CD4-positive, alpha-beta memory T cell (primary cell): ENCODE data around the gene RSPO4. TPM values are rescaled to one million over a fixed set of nuclear protein-coding genes. Genes with fewer than 3 reads are reported as not detected.
"Not testable (repeated sequence)": the region's sequence is repeated elsewhere in the genome, so short reads cannot be mapped to it uniquely, and the experiment has no call there.

ENCODE experiments used
- CTCF ChIA-PET: fragments of 350-600 bp; sonication (Branson Sonifier 250); formaldehyde crosslinking; loops from one replicate; lab custom pipeline; 2021; ENCODE audit warnings: inconsistent platforms; ENCODE audit not compliant: partially characterized antibody; lab: Charles Lee
- POLR2A ChIA-PET: fragments of 350-600 bp; sonication (Branson Sonifier 250); formaldehyde crosslinking; loops from one replicate; lab custom pipeline; 2021; ENCODE audit not compliant: partially characterized antibody; lab: Charles Lee
- DNase-seq, 5 donors: peaks; one replicate each; pipeline versions ENCODE4 v3.0.0 to v3.0.0-alpha.2; 2020 to 2022; ENCODE audit warnings: mixed read lengths in 1 of 5
- H3K27ac ChIP-seq: one replicate; pipeline ENCODE4 v1.7.0; 2013; ENCODE audit warnings: low read depth, low read length
- H3K27me3 ChIP-seq: 2 replicates; pipeline ENCODE4 v1.7.0; 2013; ENCODE audit warnings: mild to moderate bottlenecking, low read length, moderate library complexity; ENCODE audit not compliant: insufficient read depth
- H3K36me3 ChIP-seq: 2 replicates; pipeline ENCODE4 v1.7.0; 2013; ENCODE audit warnings: mild to moderate bottlenecking, low read length, moderate library complexity; ENCODE audit not compliant: insufficient read depth
- H3K4me1 ChIP-seq: 2 replicates; pipeline ENCODE4 v1.7.0; 2013; ENCODE audit warnings: mild to moderate bottlenecking, low read length, moderate library complexity; ENCODE audit not compliant: insufficient read depth
- H3K4me3 ChIP-seq, 2 donors: one replicate each; pipeline ENCODE4 v1.7.0; 2013; ENCODE audit warnings: low read length in 2 of 2, mild to moderate bottlenecking in 1 of 2
- H3K9me3 ChIP-seq, 2 donors: one replicate each; pipeline ENCODE4 v1.7.0; 2013; ENCODE audit warnings: low read length in 2 of 2, control low read depth in 1 of 2; ENCODE audit not compliant: control insufficient read depth in 1 of 2
- H3K27ac Mint-ChIP-seq, 7 donors: one replicate each; pipeline ENCODE4 v1.8.0; 2020 to 2021; ENCODE audit warnings: mixed read lengths in 7 of 7, mild to moderate bottlenecking in 6 of 7, inconsistent platforms in 3 of 7, moderate library complexity in 3 of 7
- H3K27me3 Mint-ChIP-seq, 2 donors: one replicate each; pipeline ENCODE4 v1.8.0; 2020 to 2021; ENCODE audit warnings: mixed read lengths in 2 of 2
- H3K36me3 Mint-ChIP-seq, 2 donors: one replicate each; pipeline ENCODE4 v1.8.0; 2020 to 2021; ENCODE audit warnings: mixed read lengths in 2 of 2, inconsistent platforms in 1 of 2, mild to moderate bottlenecking in 1 of 2
- H3K4me1 Mint-ChIP-seq, 4 donors: one replicate each; pipeline ENCODE4 v1.8.0; 2020 to 2021; ENCODE audit warnings: mixed read lengths in 4 of 4, mild to moderate bottlenecking in 1 of 4
- H3K4me3 Mint-ChIP-seq, 8 donors: one replicate each; pipeline ENCODE4 v1.8.0; 2020 to 2021; ENCODE audit warnings: mixed read lengths in 8 of 8, mild to moderate bottlenecking in 7 of 8, moderate library complexity in 6 of 8, inconsistent platforms in 3 of 8
- H3K9me3 Mint-ChIP-seq, 8 donors: one replicate each; pipeline ENCODE4 v1.8.0; 2020 to 2021; ENCODE audit warnings: mixed read lengths in 8 of 8, mild to moderate bottlenecking in 5 of 8, inconsistent platforms in 3 of 8, moderate library complexity in 1 of 8
- intact Hi-C: fragments of 100-400 bp; cut with micrococcal nuclease; formaldehyde crosslinking; loops from one replicate; pipeline ENCODE4 v1.15.1; 2023
- polyA plus RNA-seq, 2 donors: library from polyadenylated mRNA; unstranded; fragments of 300-500 nt; fragmentation: Illumina TruSeq; gene quantifications; one replicate each; pipeline ENCODE4 v1.2.3, GENCODE V29; 2021
- total RNA-seq, 2 experiments: library from RNA; stranded (reverse); gene quantifications; one replicate each; pipeline ENCODE4 v1.2.3, GENCODE V29; 2021

RSPO4 gene
- total and polyA plus RNA-seq, 4 experiments from 2014 or later = 0.11 to 0.38 TPM; not detected in 2

GRCh38 chr20:992801-993535 lies 9.1 kb downstream of the RSPO4 start:
- H3K27me3 ChIP-seq = no peaks in the 10 kb centered on the region
- Mint-ChIP-seq H3K4me3 (no peak overlapping the region), H3K9me3 (no peaks in the 10 kb centered on the region), H3K27me3 (peaks cover 26 to 37% of the 10 kb centered on the region in 2 donors), H3K27ac (no peak overlapping the region), H3K4me1 (no peaks in the 10 kb centered on the region), H3K36me3 (no peaks in the 10 kb centered on the region)
- ChIA-PET CTCF (no interaction called here), POLR2A (no interaction called here)
- no peaks in the 10 kb centered on the region for H3K36me3 ChIP-seq
- no peak for DNase-seq
- H3K4me3 ChIP-seq = no peak overlapping the region
- no peaks in the 10 kb centered on the region for H3K4me1 ChIP-seq
- no peak overlapping the region for H3K27ac ChIP-seq
- intact Hi-C loops = no loop called here
- H3K9me3 ChIP-seq = no peaks in the 10 kb centered on the region

GRCh38 chr20:991850-992249 lies 10.3 kb downstream of the RSPO4 start:
- Histone ChIP-seq H3K27me3 (no peaks in the 10 kb centered on the region), H3K27ac (no peak overlapping the region), H3K36me3 (no peaks in the 10 kb centered on the region), H3K4me3 (no peak overlapping the region), H3K9me3 (no peaks in the 10 kb centered on the region), H3K4me1 (no peaks in the 10 kb centered on the region)
- no peak overlapping the region for H3K4me3 Mint-ChIP-seq
- no peaks in the 10 kb centered on the region for H3K4me1 Mint-ChIP-seq
- DNase-seq = no peak
- H3K27ac Mint-ChIP-seq = no peak overlapping the region
- peaks cover 28 to 36% of the 10 kb centered on the region in 2 donors for H3K27me3 Mint-ChIP-seq
- H3K9me3 Mint-ChIP-seq = no peaks in the 10 kb centered on the region
- H3K36me3 Mint-ChIP-seq = no peaks in the 10 kb centered on the region
- intact Hi-C loops = no loop called here
- CTCF ChIA-PET = no interaction called here
- POLR2A ChIA-PET = no interaction called here

DNA sequence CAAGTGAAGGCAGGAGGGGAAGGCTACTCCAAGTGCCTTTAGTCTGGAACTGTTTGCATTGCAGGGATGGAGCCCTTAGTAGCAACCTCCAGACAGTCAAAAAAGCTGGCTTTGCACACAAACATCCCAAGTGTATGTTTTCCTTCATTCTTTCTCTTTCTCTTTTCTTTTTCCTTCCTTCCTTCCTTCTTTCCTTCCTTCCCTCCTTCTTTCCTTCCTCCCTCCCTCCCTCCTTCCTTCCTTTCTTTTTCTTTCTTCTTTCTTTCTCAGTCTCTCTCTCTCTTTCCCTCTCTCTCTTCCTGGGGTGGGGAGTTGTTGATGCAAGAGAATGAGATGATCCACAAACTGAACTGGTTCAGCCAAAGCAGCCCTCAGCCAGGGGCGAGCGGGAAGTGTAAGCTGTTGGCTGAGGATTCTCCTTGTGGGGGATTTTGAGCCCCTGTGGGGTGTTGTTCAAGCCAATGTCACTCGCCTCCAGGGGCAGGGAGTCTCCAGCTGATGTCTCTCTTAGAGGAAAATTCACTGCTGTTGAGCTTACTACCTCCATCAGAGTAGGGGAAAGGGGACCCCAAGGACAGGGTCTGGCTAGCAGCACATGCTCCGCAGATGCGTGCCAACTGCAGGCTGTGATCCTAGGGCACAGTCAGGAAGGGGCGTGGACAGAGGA lies 11.7 kb downstream of the RSPO4 start:
- no peak overlapping the region for H3K27ac ChIP-seq
- no peaks in the 10 kb centered on the region for H3K27me3 ChIP-seq
- CTCF ChIA-PET = no interaction called here
- no peak overlapping the region for H3K4me3 ChIP-seq
- Mint-ChIP-seq H3K9me3 (no peaks in the 10 kb centered on the region), H3K4me3 (no peak overlapping the region), H3K4me1 (no peaks in the 10 kb centered on the region), H3K27me3 (peaks cover 34 to 41% of the 10 kb centered on the region in 2 donors), H3K36me3 (no peaks in the 10 kb centered on the region), H3K27ac (no peak overlapping the region)
- DNase-seq = no peak
- intact Hi-C loops = no loop called here
- H3K4me1 ChIP-seq = no peaks in the 10 kb centered on the region
- no peaks in the 10 kb centered on the region for H3K9me3 ChIP-seq
- POLR2A ChIA-PET = no interaction called here
- no peaks in the 10 kb centered on the region for H3K36me3 ChIP-seq

- intact Hi-C loops = no loop called here
- no peaks in the 10 kb centered on the region for H3K27me3 ChIP-seq
- H3K9me3 ChIP-seq = no peaks in the 10 kb centered on the region
- H3K4me3 Mint-ChIP-seq = no peak overlapping the region
- H3K36me3 ChIP-seq = no peaks in the 10 kb centered on the region
- CTCF ChIA-PET = no interaction called here
- H3K27ac Mint-ChIP-seq = no peak overlapping the region
- POLR2A ChIA-PET = no interaction called here
- H3K27ac ChIP-seq = no peak overlapping the region
- H3K9me3 Mint-ChIP-seq = no peaks in the 10 kb centered on the region
- no peaks in the 10 kb centered on the region for H3K4me1 Mint-ChIP-seq
- H3K36me3 Mint-ChIP-seq = no peaks in the 10 kb centered on the region
- peaks cover 32 to 43% of the 10 kb centered on the region in 2 donors for H3K27me3 Mint-ChIP-seq
- no peak overlapping the region for H3K4me3 ChIP-seq
- no peak for DNase-seq
- H3K4me1 ChIP-seq = no peaks in the 10 kb centered on the region
Measured at GRCh38 chr20:988272-988671, 13.8 kb downstream of the RSPO4 start.

- ChIA-PET CTCF (no interaction called here), POLR2A (no interaction called here)
- Mint-ChIP-seq H3K4me3 (no peak overlapping the region), H3K9me3 (no peaks in the 10 kb centered on the region), H3K36me3 (no peaks in the 10 kb centered on the region), H3K4me1 (no peaks in the 10 kb centered on the region), H3K27ac (no peak overlapping the region), H3K27me3 (peaks cover 34 to 40% of the 10 kb centered on the region in 2 donors)
- no peak overlapping the region for H3K4me3 ChIP-seq
- no peak overlapping the region for H3K27ac ChIP-seq
- intact Hi-C loops = no loop called here
- H3K4me1 ChIP-seq = no peaks in the 10 kb centered on the region
- H3K27me3 ChIP-seq = no peaks in the 10 kb centered on the region
- H3K9me3 ChIP-seq = no peaks in the 10 kb centered on the region
- no peaks in the 10 kb centered on the region for H3K36me3 ChIP-seq
- DNase-seq = no peak
Measured at GRCh38 chr20:987677-988076, 14.4 kb downstream of the RSPO4 start.

DNA sequence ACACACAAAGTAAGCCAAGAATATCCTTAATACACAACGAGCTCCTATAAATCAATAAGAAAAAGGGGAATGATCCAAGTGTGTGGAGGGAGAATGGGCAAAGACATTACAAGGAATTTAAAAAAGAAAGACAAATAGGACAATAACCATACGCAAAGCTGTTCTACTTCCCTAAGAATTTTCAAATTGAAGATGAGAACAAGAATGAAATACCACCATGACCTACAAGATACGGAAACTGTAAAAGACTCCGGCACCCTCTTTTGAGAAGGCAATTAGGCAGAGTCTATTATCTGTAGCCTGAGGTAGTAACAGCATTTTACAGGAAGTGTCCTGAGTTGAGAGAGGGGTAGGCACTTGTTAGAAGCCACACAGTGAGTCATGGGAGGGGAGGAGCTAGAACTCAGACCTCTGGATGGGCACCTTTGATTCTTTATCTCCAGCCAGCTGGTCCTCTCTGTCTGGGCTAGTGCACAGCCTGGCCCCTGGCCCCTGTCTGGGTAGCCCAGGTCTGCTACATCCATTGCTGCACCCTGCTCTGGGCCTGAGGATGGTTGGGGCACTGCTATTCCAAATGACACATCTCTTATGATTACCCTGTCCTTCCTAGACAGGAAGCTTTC lies 15.3 kb downstream of the RSPO4 start:
- Mint-ChIP-seq H3K4me3 (no peak overlapping the region), H3K27ac (no peak overlapping the region), H3K36me3 (no peaks in the 10 kb centered on the region), H3K9me3 (no peaks in the 10 kb centered on the region), H3K4me1 (no peaks in the 10 kb centered on the region), H3K27me3 (peaks cover 29 to 37% of the 10 kb centered on the region in 2 donors)
- intact Hi-C loops = no loop called here
- POLR2A ChIA-PET = no interaction called here
- Histone ChIP-seq H3K27me3 (no peaks in the 10 kb centered on the region), H3K9me3 (no peaks in the 10 kb centered on the region), H3K4me1 (no peaks in the 10 kb centered on the region), H3K36me3 (no peaks in the 10 kb centered on the region), H3K4me3 (no peak overlapping the region), H3K27ac (no peak overlapping the region)
- CTCF ChIA-PET = no interaction called here
- DNase-seq = no peak

- H3K4me3 Mint-ChIP-seq, H3K36me3 Mint-ChIP-seq, intact Hi-C loops, H3K27ac ChIP-seq, H3K9me3 Mint-ChIP-seq, CTCF ChIA-PET, H3K27ac Mint-ChIP-seq, H3K4me1 ChIP-seq, DNase-seq, H3K36me3 ChIP-seq, H3K4me1 Mint-ChIP-seq, POLR2A ChIA-PET, H3K27me3 ChIP-seq, H3K9me3 ChIP-seq, H3K4me3 ChIP-seq: not testable (repeated sequence)
- H3K27me3 Mint-ChIP-seq = peaks cover 25 to 38% of the 10 kb centered on the region in 2 donors
Measured at GRCh38 chr20:984994-985393, 17.1 kb downstream of the RSPO4 start.
